ENCODE data around the gene ADAMTS17. TPM values are rescaled to one million over a fixed set of nuclear protein-coding genes. Genes with fewer than 3 reads are reported as not detected.

ADAMTS17 gene
- total RNA-seq, 1 experiment from 2014 or later, result 4.2 TPM

- ATAC-seq, result no peak
- no peak for TF ChIP-seq EZH2 (IDR thresholded peaks at IDR 0.05)
- TF ChIP-seq FOSL1 (IDR thresholded peaks at IDR 0.05; ENCODE audit: low read depth), result no peak
- TF ChIP-seq ZFX (IDR thresholded peaks at IDR 0.05), result no peak
- no peak for TF ChIP-seq CBX3 (IDR thresholded peaks at IDR 0.05; ENCODE audit: low read depth)
- TF ChIP-seq EGR1 (IDR thresholded peaks at IDR 0.05; ENCODE audit: low read depth), result no peak
- no peak for TF ChIP-seq SRF (IDR thresholded peaks at IDR 0.05; ENCODE audit: low read depth)
- no peak for TF ChIP-seq POLR2AphosphoS5 (IDR thresholded peaks at IDR 0.05; ENCODE audit: low read depth, low read length)
- TF ChIP-seq SP1 (IDR thresholded peaks at IDR 0.05; ENCODE audit: low read depth), result no peak
- no peak for TF ChIP-seq TCF7L2 (IDR thresholded peaks at IDR 0.05; ENCODE audit: borderline replicate concordance, extremely low read depth, insufficient read depth, insufficient read length)
- TF ChIP-seq EZH2phosphoT487 (IDR thresholded peaks at IDR 0.05; ENCODE audit: borderline replicate concordance), result no peak
- TF ChIP-seq POLR2A (IDR thresholded peaks at IDR 0.05; ENCODE audit: borderline replicate concordance, extremely low read depth, insufficient read depth, insufficient read length), result no peak
- TF ChIP-seq ELF1 (IDR thresholded peaks at IDR 0.05; ENCODE audit: borderline replicate concordance, low read depth), result no peak
- no peak for TF ChIP-seq REST (IDR thresholded peaks at IDR 0.05; ENCODE audit: low read depth)
- no peak for DNase-seq (ENCODE audit: low read depth, low spot score)
- H3K36me3 ChIP-seq (ENCODE audit: control insufficient read depth in 1 of 2, insufficient read depth in 2 of 2, low read length in 2 of 2), result no peaks in the 10 kb centered on the region
- no peaks in the 10 kb centered on the region for H3K4me1 ChIP-seq (ENCODE audit: control insufficient read depth in 1 of 2, insufficient read depth in 2 of 2, low read length in 2 of 2)
- H4K20me1 ChIP-seq (ENCODE audit: insufficient read depth), result no peaks in the 10 kb centered on the region
- H3K27ac ChIP-seq (ENCODE audit: low read depth, low read length), result no peak overlapping the region
- no peaks in the 10 kb centered on the region for H3K9me2 ChIP-seq (ENCODE audit: insufficient read depth)
- H3K79me2 ChIP-seq (ENCODE audit: insufficient read depth, low read length), result no peaks in the 10 kb centered on the region
- no peaks in the 10 kb centered on the region for H3K27me3 ChIP-seq (ENCODE audit: insufficient read depth, low read length)
- RAD21 ChIA-PET (ENCODE audit: low non-redundant PET in 1 of 2, low total read pairs in 2 of 2, uncharacterized antibody in 2 of 2, unreplicated experiment in 2 of 2), result no interaction called here
- H2AFZ ChIP-seq (ENCODE audit: low read depth, low read length, poor library complexity, severe bottlenecking), result no peak overlapping the region
- H3K4me2 ChIP-seq (ENCODE audit: low read length), result no peak overlapping the region
- no peak overlapping the region for H3K4me3 ChIP-seq (replicated peaks in 1 of 2; ENCODE audit: low read depth in 1 of 2, low read length in 2 of 2)
- CTCF ChIA-PET, result no interaction called here
- H3K9me3 ChIP-seq (ENCODE audit: control insufficient read depth in 1 of 2, insufficient read depth in 1 of 2, low read depth in 1 of 2, low read length in 2 of 2), result no peaks in the 10 kb centered on the region
- POLR2A ChIA-PET, result no interaction called here
- BruUV-seq (replicated peaks), result no TSS peak
- no peak overlapping the region for H3K9ac ChIP-seq (ENCODE audit: low read length)
- intact Hi-C loops (cut with micrococcal nuclease), result no loop called here
Measured at GRCh38 chr15:100100926-100101325, 240.8 kb downstream of the ADAMTS17 start.

Data from HCT116 (cell line).